Type B pancreatic cell (in vitro differentiated cells): ENCODE measurements around the gene SLC44A4. TPM values are rescaled to one million over a fixed set of nuclear protein-coding genes. Genes with fewer than 3 reads are reported as not detected.

Experiments used
- DNase-seq: peaks from one replicate; pipeline ENCODE4 v3.0.0; 2021; ENCODE audit warnings: mixed read lengths; ENCODE audit not compliant: unreplicated experiment; ENCODE audit errors: extremely low spot score
- H3K27ac Mint-ChIP-seq: 2 replicates; pipeline ENCODE4 v1.8.0; 2021; ENCODE audit warnings: mild to moderate bottlenecking, mixed read lengths
- H3K27me3 Mint-ChIP-seq: 2 replicates; pipeline ENCODE4 v1.8.0; 2021; ENCODE audit warnings: mixed read lengths
- H3K36me3 Mint-ChIP-seq: 2 replicates; pipeline ENCODE4 v1.8.0; 2021; ENCODE audit warnings: mixed read lengths
- H3K4me1 Mint-ChIP-seq: one replicate; pipeline ENCODE4 v1.8.0; 2021; ENCODE audit warnings: mixed read lengths; ENCODE audit not compliant: unreplicated experiment
- H3K4me3 Mint-ChIP-seq: 2 replicates; pipeline ENCODE4 v1.8.0; 2021; ENCODE audit warnings: mild to moderate bottlenecking, mixed read lengths
- H3K9me3 Mint-ChIP-seq: 2 replicates; pipeline ENCODE4 v1.8.0; 2021; ENCODE audit warnings: mixed read lengths
- total RNA-seq: library from RNA; stranded (reverse); gene quantifications from 2 replicates; pipeline ENCODE4 v1.2.1, GENCODE V29; 2021; ENCODE audit warnings: low replicate concordance
- TF ChIP-seq, protein P1 (sequence below): fragments of 200-600 bp; sonication (generic); conservative IDR thresholded peaks from 2 replicates; pipeline ENCODE4 v1.5.0; 2021; ENCODE audit warnings: antibody characterized with exemption, mild to moderate bottlenecking

Gene SLC44A4
- total RNA-seq, 1 donor from 2014 or later, result 10.6 TPM

DNA sequence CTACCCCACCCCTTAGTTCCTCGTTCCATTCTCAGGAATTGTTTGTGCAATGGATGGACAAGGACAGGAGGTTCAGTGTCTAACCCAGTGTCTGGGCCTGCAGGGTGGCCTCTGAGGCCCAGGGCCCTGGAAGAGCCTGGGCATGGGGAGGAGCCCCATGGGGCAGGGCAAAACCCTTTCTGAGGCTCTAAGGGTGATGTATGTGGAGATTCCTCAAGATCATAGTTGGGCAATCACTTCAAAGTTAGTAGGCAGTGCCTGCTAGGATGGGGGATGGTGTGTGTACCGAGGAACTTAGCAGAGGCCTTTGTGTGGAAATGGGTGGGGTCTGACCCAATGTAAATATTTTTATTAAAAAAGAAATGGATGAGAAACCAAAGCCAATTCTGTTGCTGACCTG, 42.0 kb upstream of the SLC44A4 start:
- TF ChIP-seq, protein P1, sequence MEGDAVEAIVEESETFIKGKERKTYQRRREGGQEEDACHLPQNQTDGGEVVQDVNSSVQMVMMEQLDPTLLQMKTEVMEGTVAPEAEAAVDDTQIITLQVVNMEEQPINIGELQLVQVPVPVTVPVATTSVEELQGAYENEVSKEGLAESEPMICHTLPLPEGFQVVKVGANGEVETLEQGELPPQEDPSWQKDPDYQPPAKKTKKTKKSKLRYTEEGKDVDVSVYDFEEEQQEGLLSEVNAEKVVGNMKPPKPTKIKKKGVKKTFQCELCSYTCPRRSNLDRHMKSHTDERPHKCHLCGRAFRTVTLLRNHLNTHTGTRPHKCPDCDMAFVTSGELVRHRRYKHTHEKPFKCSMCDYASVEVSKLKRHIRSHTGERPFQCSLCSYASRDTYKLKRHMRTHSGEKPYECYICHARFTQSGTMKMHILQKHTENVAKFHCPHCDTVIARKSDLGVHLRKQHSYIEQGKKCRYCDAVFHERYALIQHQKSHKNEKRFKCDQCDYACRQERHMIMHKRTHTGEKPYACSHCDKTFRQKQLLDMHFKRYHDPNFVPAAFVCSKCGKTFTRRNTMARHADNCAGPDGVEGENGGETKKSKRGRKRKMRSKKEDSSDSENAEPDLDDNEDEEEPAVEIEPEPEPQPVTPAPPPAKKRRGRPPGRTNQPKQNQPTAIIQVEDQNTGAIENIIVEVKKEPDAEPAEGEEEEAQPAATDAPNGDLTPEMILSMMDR, result no peak
- DNase-seq, result no peak
- peaks cover 4% of the 10 kb centered on the region for H3K4me1 Mint-ChIP-seq
- no peak overlapping the region for H3K4me3 Mint-ChIP-seq
- H3K27ac Mint-ChIP-seq, result peak overlapping the region; percentile 50
- H3K9me3 Mint-ChIP-seq, result peaks cover 3% of the 10 kb centered on the region
- H3K27me3 Mint-ChIP-seq, result no peaks in the 10 kb centered on the region
- H3K36me3 Mint-ChIP-seq, result no peaks in the 10 kb centered on the region

DNA sequence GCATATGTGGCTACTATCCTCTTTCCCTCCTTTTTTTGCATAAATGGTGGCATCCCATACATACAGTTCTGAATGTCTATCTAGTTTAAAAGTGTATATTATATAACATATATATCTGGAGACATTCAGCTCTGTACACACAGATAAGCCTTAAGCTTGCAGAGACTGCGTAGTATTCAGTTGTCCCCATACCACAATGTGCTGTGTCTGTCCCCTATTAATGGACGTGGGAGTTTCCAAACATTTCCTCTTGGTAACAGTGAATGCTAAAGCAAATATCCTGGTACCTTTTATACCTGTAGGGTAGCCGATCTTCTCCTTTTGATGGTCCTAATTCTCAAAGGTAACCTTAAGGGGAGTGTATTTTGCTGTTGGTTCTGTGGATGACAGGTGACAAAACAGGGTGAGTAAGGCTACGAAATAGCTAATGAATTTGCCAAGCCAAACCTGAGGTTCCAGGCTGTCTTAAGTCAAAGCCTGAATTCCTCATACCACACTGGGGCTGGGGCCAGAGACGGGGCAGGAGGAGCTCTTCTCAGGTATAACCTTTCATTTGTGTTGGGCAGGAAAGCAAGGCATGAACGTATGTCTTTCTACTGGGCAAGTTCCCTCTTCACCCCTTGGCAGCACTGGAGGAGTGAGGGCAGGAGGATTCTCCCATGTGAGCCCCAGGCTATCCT, 41.0 kb upstream of the SLC44A4 start:
- Mint-ChIP-seq H3K4me1 (peaks cover 4% of the 10 kb centered on the region), H3K9me3 (peaks cover 10% of the 10 kb centered on the region), H3K4me3 (peak overlapping the region; percentile 40), H3K27me3 (no peaks in the 10 kb centered on the region), H3K36me3 (no peaks in the 10 kb centered on the region), H3K27ac (peak overlapping the region; percentile 91)
- TF ChIP-seq, protein P1, result no peak
- no peak for DNase-seq

DNA sequence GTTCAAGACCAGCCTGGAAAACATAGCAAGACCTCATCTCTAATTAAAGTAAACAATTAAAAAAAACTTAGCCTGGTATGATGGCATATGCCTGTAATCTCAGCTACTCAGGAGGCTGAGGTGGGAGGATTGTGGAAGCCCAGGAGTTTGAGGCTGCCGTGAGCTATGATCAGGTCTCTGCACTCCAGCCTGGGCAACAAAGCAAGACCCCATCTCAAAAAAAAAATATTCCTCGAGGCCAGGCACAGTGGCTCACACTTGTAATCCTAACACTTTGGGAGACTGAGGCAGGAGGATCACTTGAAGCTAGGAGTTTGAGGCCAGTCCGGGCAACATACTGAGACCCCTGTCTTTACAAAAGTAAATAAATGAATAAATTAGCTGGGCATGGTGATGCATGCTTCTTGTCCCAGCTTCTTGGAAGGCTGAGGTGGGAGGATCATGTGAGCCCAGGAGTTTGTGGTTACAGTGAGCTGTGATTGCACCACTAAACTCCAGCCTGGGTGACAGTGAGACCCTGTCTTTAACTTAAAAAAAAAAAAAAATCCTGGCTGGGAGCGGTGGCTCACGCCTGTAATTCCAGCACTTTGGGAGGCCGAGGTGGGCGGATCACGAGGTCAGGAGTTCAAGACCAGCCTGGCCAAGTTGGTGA, 39.4 kb upstream of the SLC44A4 start:
- Mint-ChIP-seq H3K27ac (no peak overlapping the region), H3K36me3 (no peaks in the 10 kb centered on the region), H3K4me3 (no peak overlapping the region), H3K27me3 (no peaks in the 10 kb centered on the region), H3K9me3 (peaks cover 10% of the 10 kb centered on the region), H3K4me1 (peaks cover 4% of the 10 kb centered on the region)
- TF ChIP-seq, protein P1, result no peak
- no peak for DNase-seq

DNA sequence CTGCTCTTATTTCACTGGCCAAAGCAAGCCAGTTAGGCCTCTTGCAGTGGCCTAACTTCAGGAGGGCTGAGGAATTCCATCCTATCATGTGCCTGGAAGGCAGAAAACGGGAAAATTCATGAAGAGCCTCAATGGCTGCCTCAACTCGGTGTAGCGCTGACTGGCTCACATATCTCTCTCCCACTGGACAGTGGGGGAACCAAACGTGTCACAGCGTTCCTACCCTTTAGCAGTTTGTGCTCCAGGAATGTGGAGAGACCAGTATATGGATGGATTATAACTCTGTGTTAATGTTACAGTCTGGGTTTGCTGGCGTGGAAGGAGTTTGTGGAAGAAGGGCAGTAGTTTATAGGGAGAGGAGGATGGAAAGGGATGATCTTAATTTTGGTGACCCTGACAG, 37.0 kb upstream of the SLC44A4 start:
- Mint-ChIP-seq H3K27ac (peak overlapping the region; percentile 71), H3K9me3 (peaks cover 10% of the 10 kb centered on the region), H3K36me3 (no peaks in the 10 kb centered on the region), H3K4me1 (peaks cover 4% of the 10 kb centered on the region), H3K4me3 (peak overlapping the region; percentile 21), H3K27me3 (no peaks in the 10 kb centered on the region)
- TF ChIP-seq, protein P1, result no peak
- no peak for DNase-seq

DNA sequence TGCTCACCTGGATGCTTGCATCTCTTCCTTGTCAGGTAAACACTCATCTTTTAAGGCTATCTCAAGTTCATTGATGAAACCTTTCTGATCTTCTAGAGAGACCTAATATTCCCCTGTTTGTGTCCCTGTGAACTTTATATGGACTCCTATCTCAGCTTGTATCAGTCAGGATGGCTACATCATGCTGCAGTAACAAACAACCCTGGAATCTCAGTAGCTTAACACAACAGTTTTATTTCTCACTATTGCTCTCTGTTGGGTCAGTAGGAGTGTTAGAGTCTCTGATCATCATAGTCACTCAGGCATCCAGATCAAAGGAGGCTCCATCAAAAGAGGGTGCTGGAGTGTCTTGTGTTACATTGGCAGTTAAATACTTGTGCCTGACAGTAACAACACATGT, 36.6 kb upstream of the SLC44A4 start:
- peak overlapping the region; percentile 71 for H3K27ac Mint-ChIP-seq
- H3K36me3 Mint-ChIP-seq, result no peaks in the 10 kb centered on the region

More for the DNA sequence above, 36.6 kb upstream of the SLC44A4 start:
- Mint-ChIP-seq H3K27me3 (no peaks in the 10 kb centered on the region), H3K9me3 (peaks cover 10% of the 10 kb centered on the region), H3K4me3 (peak overlapping the region; percentile 21), H3K4me1 (peaks cover 4% of the 10 kb centered on the region)
- DNase-seq, result no peak
- TF ChIP-seq, protein P1, result no peak
